ENCODE measurements around the gene HS3ST3A1. TPM values are rescaled to one million over a fixed set of nuclear protein-coding genes. Genes with fewer than 3 reads are reported as not detected.

HS3ST3A1 gene
- total RNA-seq, 4 donors from 2014 or later = 0.30 to 7.3 TPM; not detected in 2

DNA sequence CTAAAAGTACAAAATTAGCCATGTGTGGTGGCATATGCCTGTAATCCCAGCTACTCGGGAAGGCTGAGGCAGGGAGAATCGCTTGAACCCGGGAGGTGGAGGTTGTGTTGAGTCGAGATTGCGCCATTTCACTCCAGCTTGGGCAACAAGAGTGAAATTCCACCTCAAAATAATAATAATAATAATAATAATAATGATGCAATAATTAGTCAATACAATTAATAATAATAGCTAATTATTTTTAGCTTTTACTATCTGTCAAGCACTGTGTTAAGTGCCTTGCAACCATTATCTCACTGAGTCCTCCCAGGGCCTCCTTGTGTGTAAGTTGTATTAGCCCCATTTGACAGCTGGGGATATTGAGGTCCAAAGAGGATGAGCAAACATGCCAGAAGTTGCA, 14.3 kb upstream of the HS3ST3A1 start:
- 85 to 93% methylated on average over 5 of the region's 5 CpGs for WGBS, 2 donors
- Histone ChIP-seq H3K27ac (no peak overlapping the region), H3K4me1 (no peaks in the 10 kb centered on the region), H3K27me3 (no peaks in the 10 kb centered on the region), H3K9me3 (peaks cover 0 to 11% (median 0%) of the 10 kb centered on the region in 4 donors), H3K36me3 (no peaks in the 10 kb centered on the region), H3K4me3 (no peak overlapping the region)
- DNase-seq (ENCODE audit: low spot score in 2 of 2) = no peak
- TF ChIP-seq POLR2A (IDR thresholded peaks at IDR 0.05) (no peak), EP300 (IDR thresholded peaks at IDR 0.05) (no peak)
- TF ChIP-seq, protein P1, sequence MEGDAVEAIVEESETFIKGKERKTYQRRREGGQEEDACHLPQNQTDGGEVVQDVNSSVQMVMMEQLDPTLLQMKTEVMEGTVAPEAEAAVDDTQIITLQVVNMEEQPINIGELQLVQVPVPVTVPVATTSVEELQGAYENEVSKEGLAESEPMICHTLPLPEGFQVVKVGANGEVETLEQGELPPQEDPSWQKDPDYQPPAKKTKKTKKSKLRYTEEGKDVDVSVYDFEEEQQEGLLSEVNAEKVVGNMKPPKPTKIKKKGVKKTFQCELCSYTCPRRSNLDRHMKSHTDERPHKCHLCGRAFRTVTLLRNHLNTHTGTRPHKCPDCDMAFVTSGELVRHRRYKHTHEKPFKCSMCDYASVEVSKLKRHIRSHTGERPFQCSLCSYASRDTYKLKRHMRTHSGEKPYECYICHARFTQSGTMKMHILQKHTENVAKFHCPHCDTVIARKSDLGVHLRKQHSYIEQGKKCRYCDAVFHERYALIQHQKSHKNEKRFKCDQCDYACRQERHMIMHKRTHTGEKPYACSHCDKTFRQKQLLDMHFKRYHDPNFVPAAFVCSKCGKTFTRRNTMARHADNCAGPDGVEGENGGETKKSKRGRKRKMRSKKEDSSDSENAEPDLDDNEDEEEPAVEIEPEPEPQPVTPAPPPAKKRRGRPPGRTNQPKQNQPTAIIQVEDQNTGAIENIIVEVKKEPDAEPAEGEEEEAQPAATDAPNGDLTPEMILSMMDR (IDR thresholded peaks at IDR 0.05) = no peak

DNA sequence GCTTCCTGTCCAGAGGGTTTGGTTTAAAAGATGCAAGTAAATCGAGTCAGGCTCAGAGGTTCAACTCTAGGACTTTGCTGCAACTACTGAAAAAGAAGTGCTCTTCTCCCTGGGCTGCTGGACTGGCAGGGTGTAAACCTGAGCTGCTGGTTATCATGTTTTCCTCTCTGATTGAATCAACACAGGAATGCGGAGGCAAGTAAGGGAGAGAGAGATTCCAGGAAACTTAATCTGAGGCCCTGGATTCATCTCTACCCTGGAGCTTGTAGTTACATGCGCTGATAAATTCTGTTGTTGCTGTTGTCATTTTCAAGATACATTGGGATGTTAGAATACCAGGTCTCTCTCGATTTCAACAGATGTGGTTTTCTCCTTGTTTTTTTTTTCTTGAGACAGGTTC, 8.2 kb upstream of the HS3ST3A1 start:
- H3K4me1 ChIP-seq = no peaks in the 10 kb centered on the region

DNA sequence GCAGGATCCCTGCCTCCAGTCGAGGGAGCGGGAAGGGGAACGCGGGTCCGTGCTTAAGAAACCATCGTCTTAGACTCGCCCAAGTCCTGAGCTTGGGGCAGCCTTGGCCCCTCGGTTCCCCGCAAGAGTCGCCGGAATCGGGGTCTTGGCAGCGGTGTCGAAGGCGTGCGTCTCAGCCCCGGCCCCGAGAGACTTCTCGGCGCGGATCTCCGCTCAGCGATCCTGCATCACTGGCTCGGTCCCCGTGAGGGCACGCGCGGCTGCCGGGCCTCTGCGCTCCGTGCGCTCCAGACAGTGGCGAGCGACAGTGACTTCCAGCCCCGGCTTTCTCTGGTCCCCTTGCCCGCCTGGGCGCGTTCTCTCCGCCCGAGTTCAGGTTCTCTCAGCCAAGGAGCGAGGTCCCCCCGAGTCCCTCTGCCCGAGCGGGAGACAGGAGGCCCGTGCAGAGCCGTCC, 380 bp downstream of the HS3ST3A1 start:
- Histone ChIP-seq H3K9me3 (peaks cover 0 to 3% (median 0%) of the 10 kb centered on the region in 4 donors), H3K36me3 (no peaks in the 10 kb centered on the region), H3K27ac (peak overlapping the region in 1 of 4 donors; percentile 13), H3K4me3 (peak overlapping the region; percentile 25 to 56 (median 28)), H3K27me3 (peaks cover 0 to 46% of the 10 kb centered on the region in 2 donors), H3K4me1 (peaks cover 0 to 27% (median 14%) of the 10 kb centered on the region in 4 donors)
- DNase-seq (ENCODE audit: low spot score in 2 of 2) = no peak
- TF ChIP-seq EP300 (IDR thresholded peaks at IDR 0.05) (no peak), POLR2A (IDR thresholded peaks at IDR 0.05) (no peak)
- TF ChIP-seq, protein P1 (IDR thresholded peaks at IDR 0.05) = no peak
- WGBS, 2 donors = 0 to 1% methylated on average over 5 to 41 of the region's 46 CpGs

More for the DNA sequence above, 8.2 kb upstream of the HS3ST3A1 start:
- Histone ChIP-seq H3K36me3 (no peaks in the 10 kb centered on the region), H3K9me3 (peaks cover 0 to 8% (median 0%) of the 10 kb centered on the region in 4 donors), H3K27ac (no peak overlapping the region), H3K4me3 (no peak overlapping the region), H3K27me3 (peaks cover 0 to 4% of the 10 kb centered on the region in 2 donors)
- no peak for DNase-seq (ENCODE audit: low spot score in 2 of 2)
- WGBS, 2 donors = 78 to 85% methylated on average over 4 of the region's 4 CpGs
- TF ChIP-seq EP300 (IDR thresholded peaks at IDR 0.05) = no peak
- TF ChIP-seq, protein P1 (IDR thresholded peaks at IDR 0.05) = no peak
- TF ChIP-seq POLR2A (IDR thresholded peaks at IDR 0.05) = no peak

DNA sequence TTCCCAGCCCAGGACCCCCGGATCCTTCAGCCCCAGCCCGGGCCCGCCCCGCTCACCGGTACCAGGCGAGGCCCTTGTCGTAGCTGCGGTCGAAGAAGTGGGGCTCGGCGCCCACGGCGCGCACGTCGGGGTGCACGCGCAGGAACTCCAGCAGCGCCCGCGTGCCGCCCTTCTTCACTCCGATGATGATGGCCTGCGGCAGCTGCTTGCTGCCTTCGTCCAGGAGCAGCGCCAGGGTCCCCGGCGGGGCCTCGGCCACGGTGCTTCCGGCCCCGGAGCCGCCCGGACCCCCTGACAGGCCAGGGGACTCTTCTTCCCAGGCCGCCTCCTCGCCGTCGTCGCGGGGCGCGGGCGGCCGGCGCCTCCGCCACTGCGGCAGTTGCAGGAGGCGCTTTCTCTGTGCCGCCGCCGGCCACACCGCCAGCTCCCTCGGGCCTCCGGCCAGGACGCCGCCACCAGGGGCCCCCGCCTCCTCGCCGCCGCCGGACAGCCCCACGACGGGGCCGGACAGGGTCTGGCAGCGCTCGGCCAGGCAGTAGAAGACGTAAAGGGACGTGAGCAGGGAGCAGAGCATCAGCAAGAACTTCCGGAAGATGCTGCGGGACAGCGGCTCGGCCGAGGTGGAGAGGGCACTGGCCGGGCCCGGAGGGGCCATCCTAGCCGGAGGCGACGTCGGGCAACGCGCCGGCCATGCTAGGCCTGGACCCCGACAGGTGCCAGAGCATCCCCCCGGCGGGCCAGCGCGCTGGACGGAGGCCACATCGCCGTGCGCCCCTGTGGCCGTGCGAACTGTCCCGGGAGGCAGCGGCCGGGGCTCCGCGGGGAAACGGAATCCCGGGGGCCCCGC, 1.0 kb downstream of the HS3ST3A1 start:
- Histone ChIP-seq H3K4me3 (peak overlapping the region; percentile 25 to 56 (median 28)), H3K36me3 (no peaks in the 10 kb centered on the region), H3K27me3 (peaks cover 0 to 46% of the 10 kb centered on the region in 2 donors), H3K27ac (peak overlapping the region in 1 of 4 donors; percentile 13), H3K4me1 (peaks cover 0 to 27% (median 14%) of the 10 kb centered on the region in 4 donors), H3K9me3 (peaks cover 0 to 3% (median 0%) of the 10 kb centered on the region in 4 donors)
- TF ChIP-seq EP300 (IDR thresholded peaks at IDR 0.05) = no peak
- TF ChIP-seq, protein P1 (IDR thresholded peaks at IDR 0.05) = no peak
- no peak for TF ChIP-seq POLR2A (IDR thresholded peaks at IDR 0.05)
- 5 to 11% methylated on average over 20 to 43 of the region's 101 CpGs for WGBS, 2 donors
- no peak for DNase-seq (ENCODE audit: low spot score in 2 of 2)

DNA sequence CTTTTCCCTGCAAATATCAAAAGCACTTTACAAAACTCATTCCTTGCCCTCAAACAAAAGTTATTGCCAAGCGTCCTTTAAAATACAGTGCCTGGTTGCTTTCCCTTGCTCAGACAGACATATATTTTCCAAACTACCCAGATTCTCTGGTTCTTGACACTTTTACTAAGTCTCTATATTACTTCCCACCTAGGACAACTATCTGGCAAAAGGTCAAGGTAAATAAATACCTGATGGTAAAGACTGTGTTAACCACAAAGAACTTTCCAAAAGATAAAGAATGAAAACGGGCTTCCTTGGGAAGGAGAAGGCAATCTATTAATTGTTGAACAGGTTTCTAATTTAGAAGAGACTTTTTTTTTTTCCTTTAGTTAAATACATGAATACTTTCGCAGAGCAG, 1.9 kb downstream of the HS3ST3A1 start:
- no peak for TF ChIP-seq POLR2A (IDR thresholded peaks at IDR 0.05)
- peaks cover 0 to 3% (median 0%) of the 10 kb centered on the region in 4 donors for H3K9me3 ChIP-seq
- DNase-seq (ENCODE audit: low spot score in 2 of 2) = no peak
- H3K4me3 ChIP-seq = no peak overlapping the region
- 82 to 84% methylated on average over 3 of the region's 3 CpGs for WGBS, 2 donors
- H3K27ac ChIP-seq = no peak overlapping the region
- peaks cover 0 to 41% of the 10 kb centered on the region in 2 donors for H3K27me3 ChIP-seq
- no peaks in the 10 kb centered on the region for H3K36me3 ChIP-seq
- peaks cover 0 to 27% (median 14%) of the 10 kb centered on the region in 4 donors for H3K4me1 ChIP-seq

Data from tibial nerve (tissue), 4 donors.